ENCODE measurements around the gene AFAP1L1.

Gene AFAP1L1

GRCh38 chr5:149300441-149300840 lies 28.8 kb downstream of the AFAP1L1 start:
- Histone ChIP-seq H3F3A (ENCODE audit: insufficient read depth, low read length) (no peaks in the 10 kb centered on the region), H3K9me3 (replicated peaks; ENCODE audit: insufficient read depth, low read length) (no peaks in the 10 kb centered on the region), H3K4me3 (ENCODE audit: low read length) (no peak overlapping the region), H3K9ac (ENCODE audit: low read length) (no peak overlapping the region), H3K79me2 (ENCODE audit: low read length) (no peaks in the 10 kb centered on the region), H3K9me2 (replicated peaks; ENCODE audit: insufficient read depth, low read length) (no peaks in the 10 kb centered on the region), H2AFZ (ENCODE audit: low read length) (no peak overlapping the region), H3K27ac (ENCODE audit: low read length) (no peak overlapping the region), H3K4me2 (ENCODE audit: low read depth, low read length) (no peak overlapping the region), H3K4me1 (ENCODE audit: low read length) (no peaks in the 10 kb centered on the region), H4K20me1 (ENCODE audit: insufficient read depth, low read length) (no peaks in the 10 kb centered on the region), H3K27me3 (replicated peaks; ENCODE audit: insufficient read depth, low read length) (no peaks in the 10 kb centered on the region), H3K36me3 (replicated peaks; ENCODE audit: insufficient read depth, low read length) (no peaks in the 10 kb centered on the region)
- DNase-seq = no peak
- TF ChIP-seq EZH2 (optimal IDR thresholded peaks at IDR 0.05; ENCODE audit: low read depth, low read length) (no peak), CTCF (IDR thresholded peaks at IDR 0.05; ENCODE audit: low read length) (no peak), EZH2phosphoT487 (IDR thresholded peaks at IDR 0.05; ENCODE audit: low read length) (no peak)

- Histone ChIP-seq H3K9me3 (replicated peaks; ENCODE audit: insufficient read depth, low read length) (no peaks in the 10 kb centered on the region), H3K36me3 (replicated peaks; ENCODE audit: insufficient read depth, low read length) (no peaks in the 10 kb centered on the region), H3F3A (ENCODE audit: insufficient read depth, low read length) (no peaks in the 10 kb centered on the region), H3K9me2 (replicated peaks; ENCODE audit: insufficient read depth, low read length) (no peaks in the 10 kb centered on the region), H3K4me3 (ENCODE audit: low read length) (no peak overlapping the region), H4K20me1 (ENCODE audit: insufficient read depth, low read length) (no peaks in the 10 kb centered on the region), H3K27ac (ENCODE audit: low read length) (no peak overlapping the region), H3K4me1 (ENCODE audit: low read length) (no peaks in the 10 kb centered on the region), H3K27me3 (replicated peaks; ENCODE audit: insufficient read depth, low read length) (no peaks in the 10 kb centered on the region), H3K9ac (ENCODE audit: low read length) (no peak overlapping the region), H3K79me2 (ENCODE audit: low read length) (no peaks in the 10 kb centered on the region), H2AFZ (ENCODE audit: low read length) (no peak overlapping the region), H3K4me2 (ENCODE audit: low read depth, low read length) (no peak overlapping the region)
- DNase-seq = no peak
- TF ChIP-seq CTCF (IDR thresholded peaks at IDR 0.05; ENCODE audit: low read length) = no peak
- TF ChIP-seq EZH2phosphoT487 (IDR thresholded peaks at IDR 0.05; ENCODE audit: low read length) = no peak
- TF ChIP-seq EZH2 (optimal IDR thresholded peaks at IDR 0.05; ENCODE audit: low read depth, low read length) = no peak
Measured at GRCh38 chr5:149301049-149301743, 29.5 kb downstream of the AFAP1L1 start.

- Histone ChIP-seq H3K36me3 (replicated peaks; ENCODE audit: insufficient read depth, low read length) (no peaks in the 10 kb centered on the region), H3K4me1 (ENCODE audit: low read length) (no peaks in the 10 kb centered on the region), H3K27ac (ENCODE audit: low read length) (no peak overlapping the region), H3K4me2 (ENCODE audit: low read depth, low read length) (no peak overlapping the region), H3K9me3 (replicated peaks; ENCODE audit: insufficient read depth, low read length) (no peaks in the 10 kb centered on the region), H4K20me1 (ENCODE audit: insufficient read depth, low read length) (no peaks in the 10 kb centered on the region), H3F3A (ENCODE audit: insufficient read depth, low read length) (no peaks in the 10 kb centered on the region), H3K9me2 (replicated peaks; ENCODE audit: insufficient read depth, low read length) (no peaks in the 10 kb centered on the region), H2AFZ (ENCODE audit: low read length) (no peak overlapping the region), H3K27me3 (replicated peaks; ENCODE audit: insufficient read depth, low read length) (no peaks in the 10 kb centered on the region), H3K9ac (ENCODE audit: low read length) (no peak overlapping the region), H3K4me3 (ENCODE audit: low read length) (no peak overlapping the region), H3K79me2 (ENCODE audit: low read length) (no peaks in the 10 kb centered on the region)
- TF ChIP-seq EZH2phosphoT487 (IDR thresholded peaks at IDR 0.05; ENCODE audit: low read length) = no peak
- no peak for TF ChIP-seq CTCF (IDR thresholded peaks at IDR 0.05; ENCODE audit: low read length)
- no peak for TF ChIP-seq EZH2 (optimal IDR thresholded peaks at IDR 0.05; ENCODE audit: low read depth, low read length)
- no peak for DNase-seq
Measured at GRCh38 chr5:149301744-149302380, 30.2 kb downstream of the AFAP1L1 start.
